NCI-H460 (cell line): ENCODE data around the gene RASGRP2. TPM values are rescaled to one million over a fixed set of nuclear protein-coding genes. Genes with fewer than 3 reads are reported as not detected.

Experiments
- DNase-seq: peaks from one replicate; pipeline ENCODE4 v3.0.0-alpha.2; 2016; ENCODE audit warnings: low read depth; ENCODE audit errors: extremely low read depth
- total RNA-seq: library from RNA; depleted of rRNA; stranded (reverse); fragments of >200 nt; shearing (Covaris generic); gene quantifications from 2 replicates; pipeline ENCODE4 v1.2.3, GENCODE V29; 2014; rRNA removed

The RASGRP2 gene
- total RNA-seq, 1 experiment from 2014 or later = not detected

DNA sequence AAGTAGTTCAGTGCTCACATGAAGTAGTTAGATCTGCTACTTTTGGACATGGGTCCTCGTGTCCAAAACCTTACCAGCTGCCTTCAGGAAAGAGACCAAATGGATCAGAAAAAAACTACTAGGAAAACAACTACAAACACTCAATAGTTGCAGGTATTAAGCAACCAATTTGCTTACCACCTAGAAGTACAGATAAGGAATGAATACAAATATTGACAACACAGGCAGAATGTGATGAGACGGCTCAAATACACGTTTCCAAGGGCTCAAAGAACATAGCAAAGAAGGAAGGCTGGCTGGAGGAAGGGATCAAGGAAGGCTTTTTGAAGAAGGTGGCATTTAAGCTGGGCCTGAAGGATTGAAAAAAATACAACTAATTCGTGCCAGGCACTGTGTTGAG, 62.8 kb downstream of the RASGRP2 start:
- no peak for DNase-seq

GRCh38 chr11:64679846-64680245, 64.1 kb downstream of the RASGRP2 start:
- DNase-seq = no peak

DNA sequence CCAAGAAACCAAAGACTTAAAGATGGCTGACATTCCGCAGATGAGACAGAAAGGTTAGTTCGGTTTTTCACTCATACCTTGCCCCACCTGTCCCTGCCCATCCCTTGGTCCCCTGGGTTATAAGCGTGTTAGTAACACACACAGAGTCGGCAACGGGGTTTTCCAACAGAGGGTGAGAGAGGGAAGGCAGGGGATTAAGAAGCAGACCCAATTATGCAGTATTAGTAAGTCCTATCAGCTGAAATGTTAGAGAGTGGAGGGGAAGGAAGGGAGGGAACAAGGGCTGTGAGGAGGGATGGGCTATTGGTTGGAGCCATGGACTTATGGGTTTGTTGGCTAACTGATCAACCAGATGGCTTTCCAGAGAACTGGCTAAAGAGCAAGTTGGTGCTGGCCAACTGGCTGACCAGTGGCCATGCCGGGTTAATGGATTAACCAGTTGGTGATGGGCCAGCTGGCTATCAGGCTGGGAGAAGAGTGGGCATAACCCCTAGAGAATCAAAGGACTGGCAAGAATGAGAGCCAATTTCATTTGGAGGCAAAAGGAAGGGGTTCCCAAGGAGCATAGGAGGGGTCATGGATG, 66.4 kb downstream of the RASGRP2 start:
- no peak for DNase-seq

Other genes starting within 250 kb of the RASGRP2 start
- gene SLC22A11, start 188.2 kb downstream of the RASGRP2 start, total RNA-seq = 0.02 TPM in 1 of 2 replicates, not detected in the other
- gene SLC22A12, start 152.9 kb downstream of the RASGRP2 start, total RNA-seq = not detected in 2 replicates
- gene NRXN2, start 20.9 kb downstream of the RASGRP2 start, total RNA-seq = 0.05 TPM in 1 of 2 replicates, not detected in the other
- gene PYGM, start 15.8 kb upstream of the RASGRP2 start, total RNA-seq = 0.54 TPM in 1 of 2 replicates, not detected in the other
- 72.2 and 90.0 TPM in 2 replicates for gene SF1, start 34.4 kb upstream of the RASGRP2 start, total RNA-seq
- gene MAP4K2, start 59.1 kb upstream of the RASGRP2 start, total RNA-seq = 7.3 and 12.1 TPM in 2 replicates
- 11.8 and 14.0 TPM in 2 replicates for gene MEN1, start 66.4 kb upstream of the RASGRP2 start, total RNA-seq
- 0.02 TPM in 1 of 2 replicates, not detected in the other for gene CDC42BPG, start 100.5 kb upstream of the RASGRP2 start, total RNA-seq
- 20.5 and 29.1 TPM in 2 replicates for gene EHD1, start 134.5 kb upstream of the RASGRP2 start, total RNA-seq
- gene ATG2A, start 173.1 kb upstream of the RASGRP2 start, total RNA-seq = 6.5 and 7.1 TPM in 2 replicates
- 6.8 and 9.7 TPM in 2 replicates for gene PPP2R5B, start 180.5 kb upstream of the RASGRP2 start, total RNA-seq
- not detected in 2 replicates for gene GPHA2, start 191.8 kb upstream of the RASGRP2 start, total RNA-seq
- 0.63 TPM in 1 of 2 replicates, not detected in the other for gene MAJIN, start 228.0 kb upstream of the RASGRP2 start, total RNA-seq